GM19328 (cell line): ENCODE measurements around the gene ARHGEF2.
"Not testable (repeated sequence)": the region's sequence is repeated elsewhere in the genome, so short reads cannot be mapped to it uniquely, and the experiment has no call there.

Experiments
- ATAC-seq: cut with Tn5 transposase; IDR thresholded peaks from one replicate; pipeline ENCODE4 v1.9.1; 2021; ENCODE audit warnings: mild to moderate bottlenecking, moderate library complexity; ENCODE audit not compliant: unreplicated experiment

Gene ARHGEF2

GRCh38 chr1:155946633-155947219 is 31.6 kb downstream of the ARHGEF2 start:
- ATAC-seq: no peak

- ATAC-seq: no peak
Observed at GRCh38 chr1:155944444-155944799, 33.9 kb downstream of the ARHGEF2 start.

GRCh38 chr1:155942578-155943141 is 35.7 kb downstream of the ARHGEF2 start:
- ATAC-seq: no peak

DNA sequence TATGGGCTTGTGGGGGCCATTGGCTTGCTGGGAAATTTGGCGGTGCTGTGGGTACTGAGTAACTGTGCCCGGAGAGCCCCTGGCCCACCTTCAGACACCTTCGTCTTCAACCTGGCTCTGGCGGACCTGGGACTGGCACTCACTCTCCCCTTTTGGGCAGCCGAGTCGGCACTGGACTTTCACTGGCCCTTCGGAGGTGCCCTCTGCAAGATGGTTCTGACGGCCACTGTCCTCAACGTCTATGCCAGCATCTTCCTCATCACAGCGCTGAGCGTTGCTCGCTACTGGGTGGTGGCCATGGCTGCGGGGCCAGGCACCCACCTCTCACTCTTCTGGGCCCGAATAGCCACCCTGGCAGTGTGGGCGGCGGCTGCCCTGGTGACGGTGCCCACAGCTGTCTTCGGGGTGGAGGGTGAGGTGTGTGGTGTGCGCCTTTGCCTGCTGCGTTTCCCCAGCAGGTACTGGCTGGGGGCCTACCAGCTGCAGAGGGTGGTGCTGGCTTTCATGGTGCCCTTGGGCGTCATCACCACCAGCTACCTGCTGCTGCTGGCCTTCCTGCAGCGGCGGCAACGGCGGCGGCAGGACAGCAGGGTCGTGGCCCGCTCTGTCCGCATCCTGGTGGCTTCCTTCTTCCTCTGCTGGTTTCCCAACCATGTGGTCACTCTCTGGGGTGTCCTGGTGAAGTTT is 36.4 kb downstream of the ARHGEF2 start:
- no peak for ATAC-seq

GRCh38 chr1:155940993-155941844 is 37.1 kb downstream of the ARHGEF2 start, which contains the start of gene RXFP4:
RXFP4 (plus strand) TSS chr1:155941638; CDS start chr1:155941710, 72 bp downstream.
- no peak for ATAC-seq

DNA sequence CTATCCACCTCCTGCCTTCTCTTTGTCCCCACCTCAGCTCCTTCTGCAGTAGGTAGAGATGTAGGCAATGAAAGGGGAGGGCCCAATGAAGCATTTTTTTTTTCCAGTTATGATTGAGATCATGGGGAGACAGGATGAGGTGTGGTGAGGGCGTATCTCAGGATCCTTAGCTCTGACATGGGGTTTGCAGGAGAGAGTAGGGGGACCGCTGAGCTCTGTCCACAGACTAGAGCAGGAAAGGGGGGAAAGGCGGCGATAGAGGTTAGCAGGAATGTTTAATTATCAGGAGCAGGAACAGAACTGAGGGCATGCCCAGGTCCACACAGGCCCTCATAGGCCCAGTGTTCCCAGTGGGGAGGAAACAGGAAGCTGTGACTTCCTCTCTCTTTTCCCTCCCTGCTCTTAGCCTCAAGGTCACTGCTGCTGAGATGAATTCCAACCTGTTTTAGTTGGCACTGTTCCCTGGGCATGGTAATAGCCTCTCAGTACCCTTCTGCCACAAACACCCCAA is 37.8 kb downstream of the ARHGEF2 start:
- no peak for ATAC-seq

GRCh38 chr1:155938220-155938627 is 40.1 kb downstream of the ARHGEF2 start:
- ATAC-seq: no peak

DNA sequence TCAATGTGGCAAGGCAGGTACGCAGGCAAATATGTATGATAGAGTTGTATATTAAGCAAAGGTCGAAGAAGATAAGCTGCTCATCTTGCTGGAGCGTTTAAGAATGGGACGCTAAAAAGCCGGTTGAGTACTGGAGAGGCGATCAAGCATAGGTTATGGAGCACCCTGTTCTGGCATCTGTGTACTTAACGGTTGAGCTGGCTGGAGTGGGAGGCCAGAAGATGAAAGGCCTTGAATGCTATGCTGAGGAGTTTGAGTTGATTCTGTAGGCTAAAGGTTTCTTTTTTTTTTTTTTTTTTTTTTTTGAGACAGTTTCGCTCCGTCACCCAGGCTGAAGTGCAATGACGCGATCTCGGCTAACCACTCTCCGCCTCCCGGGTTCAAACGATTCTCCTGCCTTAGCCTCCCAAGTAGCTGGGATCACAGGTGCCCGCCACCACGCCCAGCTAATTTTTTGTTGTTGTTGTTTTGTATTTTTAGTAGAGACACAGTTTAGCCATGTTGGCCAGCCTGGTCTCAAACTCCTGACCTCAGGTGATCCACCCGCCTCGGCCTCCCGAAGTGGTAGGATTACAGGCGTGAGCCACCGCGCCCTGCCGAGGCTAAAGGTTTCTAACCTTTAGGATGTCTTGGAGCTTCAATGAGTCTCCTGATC is 43.3 kb downstream of the ARHGEF2 start:
- no peak for ATAC-seq

DNA sequence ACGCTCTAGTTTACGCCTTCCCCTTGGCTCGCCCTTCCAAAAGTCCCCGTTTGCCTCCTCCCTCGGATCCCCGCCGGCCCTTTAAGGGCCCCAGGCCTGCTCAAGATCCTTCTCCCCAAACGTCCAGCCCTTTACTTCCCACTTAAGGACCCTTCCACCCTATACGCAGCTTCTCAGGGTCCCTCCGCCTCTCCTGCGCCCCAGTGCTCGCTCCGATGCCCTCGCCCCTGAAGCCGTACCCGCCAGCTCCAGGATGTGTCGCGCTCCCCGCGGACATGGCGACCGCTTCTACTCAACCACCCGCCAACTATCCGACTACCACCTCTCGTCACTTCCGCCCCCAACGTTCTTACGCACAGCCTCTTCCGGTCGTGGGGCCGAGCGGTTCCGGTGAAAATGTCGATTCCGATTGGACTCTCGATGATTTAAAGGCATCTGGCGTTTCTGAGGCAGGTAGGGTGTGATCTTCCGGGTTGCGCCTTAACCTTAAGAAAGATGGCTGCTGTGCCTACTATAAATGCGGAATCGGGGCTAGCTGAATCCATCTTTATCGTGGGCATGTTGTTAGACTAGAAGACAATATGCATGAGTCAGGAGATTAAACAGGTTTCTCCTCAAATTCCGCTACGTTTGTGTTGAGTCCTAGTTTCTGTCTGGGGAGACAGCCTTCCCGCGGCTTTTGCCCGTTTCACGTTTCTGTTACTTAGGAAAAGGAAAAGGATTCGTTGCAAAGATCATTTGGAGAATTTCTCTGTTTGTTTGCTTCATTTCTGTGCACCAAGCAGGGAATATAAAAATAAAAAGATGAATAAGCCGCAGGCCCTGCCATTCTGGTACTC is 44.0 kb downstream of the ARHGEF2 start, which contains the start of gene KHDC4:
KHDC4 (minus strand) TSS at position 317 of the 839 bp plus-strand sequence; CDS start at position 277, 40 bp downstream.
- ATAC-seq: peak; percentile 88

- ATAC-seq: no peak
Observed at GRCh38 chr1:155933591-155934096, 44.7 kb downstream of the ARHGEF2 start.

GRCh38 chr1:155932487-155932886 is 45.9 kb downstream of the ARHGEF2 start:
- ATAC-seq: no peak

GRCh38 chr1:155932081-155932480 is 46.3 kb downstream of the ARHGEF2 start:
- ATAC-seq: no peak

- ATAC-seq: no peak
Observed at GRCh38 chr1:155931332-155932038, 46.9 kb downstream of the ARHGEF2 start.

DNA sequence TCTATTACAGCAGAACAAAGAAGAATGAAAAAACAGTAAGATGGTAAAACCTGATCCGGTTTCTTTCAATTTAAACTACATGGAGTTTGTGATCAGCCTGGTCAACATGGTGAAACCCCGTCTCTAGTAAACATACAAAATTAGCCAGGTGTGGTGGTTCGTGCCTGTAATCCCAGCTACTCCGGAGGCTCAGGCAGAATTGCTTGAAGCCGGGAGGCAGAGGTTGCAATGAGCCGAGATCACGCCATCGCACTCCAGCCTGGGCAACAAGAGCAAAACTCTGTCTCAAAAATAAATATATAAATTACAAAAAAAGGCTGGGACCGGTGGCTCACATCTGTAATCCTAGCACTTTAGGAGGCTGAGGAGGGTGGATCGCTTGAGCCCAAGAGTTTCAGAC is 47.6 kb downstream of the ARHGEF2 start:
- ATAC-seq: not testable (repeated sequence)

- no peak for ATAC-seq
Observed at GRCh38 chr1:155929057-155929456, 49.3 kb downstream of the ARHGEF2 start.

- ATAC-seq: no peak
Observed at GRCh38 chr1:155925506-155925905, 52.8 kb downstream of the ARHGEF2 start.

DNA sequence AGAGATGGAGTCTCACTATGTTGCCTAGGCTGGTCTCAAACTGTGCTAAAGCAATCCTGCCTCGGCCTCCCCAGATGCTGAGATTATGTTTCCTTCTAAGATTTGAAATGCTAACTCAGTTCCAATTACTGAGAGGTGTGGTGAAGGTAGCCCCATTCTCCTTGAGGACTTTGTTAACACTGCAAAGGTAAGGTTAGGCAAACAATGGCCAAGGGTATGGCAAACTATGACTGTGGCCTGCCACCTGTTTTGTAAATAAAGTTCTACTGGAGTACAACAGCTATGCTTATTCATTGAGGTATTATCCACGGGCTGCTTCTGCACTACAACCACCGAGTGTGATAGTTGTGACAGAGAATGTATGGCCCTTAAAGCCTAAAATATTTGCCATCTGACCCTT is 57.6 kb downstream of the ARHGEF2 start:
- ATAC-seq: no peak

- no peak for ATAC-seq
Observed at GRCh38 chr1:155919801-155920200, 58.5 kb downstream of the ARHGEF2 start.

GRCh38 chr1:155918660-155919059 is 59.7 kb downstream of the ARHGEF2 start:
- ATAC-seq: no peak
